OCI-LY1 (cell line): ENCODE results near the gene SAXO2.
"Not testable (repeated sequence)": the region's sequence is repeated elsewhere in the genome, so short reads cannot be mapped to it uniquely, and the experiment has no call there.

Source experiments
- H2AFZ ChIP-seq: fragments of 200-600 bp; sonication (generic), shearing (Covaris generic); 2 replicates; pipeline ENCODE4 v1.6.0; 2014; ENCODE audit warnings: antibody characterized with exemption, mild to moderate bottlenecking, low read length
- H3F3A ChIP-seq: fragments of 200-600 bp; sonication (generic), shearing (Covaris generic); 2 replicates; pipeline ENCODE4 v1.6.0; 2014; ENCODE audit warnings: mild to moderate bottlenecking, antibody characterized with exemption, low read length, moderate library complexity; ENCODE audit not compliant: insufficient read depth
- H3K27ac ChIP-seq: fragments of 200-600 bp; sonication (generic); 2 replicates; pipeline ENCODE4 v1.5.1; 2014; ENCODE audit warnings: low read length, mixed run types, mild to moderate bottlenecking, low read depth; ENCODE audit not compliant: poor library complexity, severe bottlenecking
- H3K27me3 ChIP-seq: fragments of 200-600 bp; sonication (generic); 2 replicates; pipeline ENCODE4 v1.6.0; 2014; ENCODE audit warnings: antibody characterized with exemption, mild to moderate bottlenecking, low read length, moderate library complexity; ENCODE audit not compliant: insufficient read depth
- H3K36me3 ChIP-seq: fragments of 200-600 bp; sonication (generic); 2 replicates; pipeline ENCODE4 v1.6.1; 2014; ENCODE audit warnings: mild to moderate bottlenecking, antibody characterized with exemption, low read length, moderate library complexity, mixed read lengths; ENCODE audit not compliant: insufficient read depth
- H3K4me1 ChIP-seq: fragments of 200-600 bp; sonication (generic); 2 replicates; pipeline ENCODE4 v1.5.1; 2014; ENCODE audit warnings: mild to moderate bottlenecking, low read length, moderate library complexity; ENCODE audit not compliant: insufficient read depth, severe bottlenecking
- H3K4me2 ChIP-seq: fragments of 200-600 bp; sonication (generic), shearing (Covaris generic); 2 replicates; pipeline ENCODE4 v1.6.1; 2014; ENCODE audit warnings: low read length
- H3K4me3 ChIP-seq: fragments of 200-600 bp; sonication (generic); 2 replicates; pipeline ENCODE4 v1.5.1; 2014; ENCODE audit warnings: low read length, low read depth, mild to moderate bottlenecking, mixed read lengths; ENCODE audit not compliant: poor library complexity, severe bottlenecking
- H3K79me2 ChIP-seq: fragments of 200-600 bp; shearing (Covaris generic); 2 replicates; pipeline ENCODE4 v1.6.1; 2016; ENCODE audit warnings: mixed run types, low read length, mixed read lengths; ENCODE audit not compliant: insufficient read depth
- H3K9ac ChIP-seq: fragments of 200-600 bp; sonication (generic), shearing (Covaris generic); 2 replicates; pipeline ENCODE4 v1.6.1; 2014; ENCODE audit warnings: mild to moderate bottlenecking, low read length, mixed read lengths
- H3K9me2 ChIP-seq: fragments of 200-600 bp; sonication (generic), shearing (Covaris generic); 2 replicates; pipeline ENCODE4 v1.6.1; 2014; ENCODE audit warnings: low read depth, mild to moderate bottlenecking, low read length, mixed read lengths
- H3K9me3 ChIP-seq: fragments of 200-600 bp; shearing (Covaris generic); 2 replicates; pipeline ENCODE4 v1.6.1; 2014; ENCODE audit warnings: low read length, mixed read lengths
- H4K20me1 ChIP-seq: fragments of 200-600 bp; sonication (generic), shearing (Covaris generic); 2 replicates; pipeline ENCODE4 v1.6.0; 2016; ENCODE audit warnings: mild to moderate bottlenecking, low read length; ENCODE audit not compliant: insufficient read depth
- CTCF ChIP-seq: fragments of 200-600 bp; sonication (generic), shearing (Covaris generic); IDR thresholded peaks from 2 replicates; pipeline ENCODE4 v1.5.1; 2017; ENCODE audit warnings: mild to moderate bottlenecking, antibody characterized with exemption, low read length, moderate library complexity, mixed read lengths
- EZH2 ChIP-seq: fragments of 200-600 bp; sonication (generic), shearing (Covaris generic); IDR thresholded peaks from 2 replicates; pipeline ENCODE4 v1.8.0; 2017; ENCODE audit warnings: borderline replicate concordance, mixed run types, mild to moderate bottlenecking, antibody characterized with exemption, low read length, moderate library complexity, mixed read lengths

SAXO2 gene

GRCh38 chr15:82298032-82298431 is 35.4 kb downstream of the SAXO2 start:
- no peak overlapping the region for H3K9ac ChIP-seq
- TF ChIP-seq CTCF: no peak
- no peak for TF ChIP-seq EZH2
- H3K27ac ChIP-seq: no peak overlapping the region
- H3K4me3 ChIP-seq: peak overlapping the region; percentile 11
- no peaks in the 10 kb centered on the region for H3F3A ChIP-seq
- no peaks in the 10 kb centered on the region for H4K20me1 ChIP-seq
- H3K4me1 ChIP-seq: no peaks in the 10 kb centered on the region
- no peaks in the 10 kb centered on the region for H3K36me3 ChIP-seq
- no peaks in the 10 kb centered on the region for H3K79me2 ChIP-seq
- H3K9me3 ChIP-seq: no peaks in the 10 kb centered on the region
- peak overlapping the region; percentile 51; the same call in 1 of the 2 replicates for H3K4me2 ChIP-seq
- no peaks in the 10 kb centered on the region for H3K27me3 ChIP-seq
- H2AFZ ChIP-seq: no peak overlapping the region
- no peaks in the 10 kb centered on the region for H3K9me2 ChIP-seq

GRCh38 chr15:82298520-82298919 is 35.9 kb downstream of the SAXO2 start:
- Histone ChIP-seq H3K9me3 (no peaks in the 10 kb centered on the region), H3K27me3 (no peaks in the 10 kb centered on the region), H3K4me2 (peak overlapping the region; percentile 51; the same call in 1 of the 2 replicates), H2AFZ (no peak overlapping the region), H4K20me1 (no peaks in the 10 kb centered on the region), H3F3A (no peaks in the 10 kb centered on the region), H3K4me1 (no peaks in the 10 kb centered on the region), H3K36me3 (no peaks in the 10 kb centered on the region), H3K9me2 (no peaks in the 10 kb centered on the region), H3K27ac (no peak overlapping the region), H3K4me3 (peak overlapping the region; percentile 11), H3K9ac (no peak overlapping the region), H3K79me2 (no peaks in the 10 kb centered on the region)
- TF ChIP-seq CTCF: no peak
- no peak for TF ChIP-seq EZH2

GRCh38 chr15:82299511-82299914 is 36.9 kb downstream of the SAXO2 start:
- H3K4me2 ChIP-seq, H3K9me2 ChIP-seq, H3K27me3 ChIP-seq, H3K36me3 ChIP-seq, H4K20me1 ChIP-seq, H3K4me3 ChIP-seq, H3K79me2 ChIP-seq, H3F3A ChIP-seq, H2AFZ ChIP-seq, H3K27ac ChIP-seq, H3K9ac ChIP-seq, H3K9me3 ChIP-seq, H3K4me1 ChIP-seq: not testable (repeated sequence)

GRCh38 chr15:82300326-82300725 is 37.7 kb downstream of the SAXO2 start:
- not testable (repeated sequence) for H3F3A ChIP-seq, H3K9me3 ChIP-seq, H3K36me3 ChIP-seq

More at GRCh38 chr15:82300326-82300725, 37.7 kb downstream of the SAXO2 start:
- H3K9ac ChIP-seq, H3K79me2 ChIP-seq, H2AFZ ChIP-seq, H3K4me3 ChIP-seq, H3K9me2 ChIP-seq, H3K27me3 ChIP-seq, H4K20me1 ChIP-seq, H3K27ac ChIP-seq, H3K4me1 ChIP-seq, H3K4me2 ChIP-seq: not testable (repeated sequence)
